Stomach smooth muscle (tissue), 2 donors: Measurements from ENCODE around the gene SIRT4.
A peak's percentile ranks its signal among the peaks of the same experiment; 100 is the strongest.
"Not testable (repeated sequence)": the region's sequence is repeated elsewhere in the genome, so short reads cannot be mapped to it uniquely, and the experiment has no call there.

Experiments used
- H3K27ac ChIP-seq: one replicate; pipeline ENCODE4 v1.7.0; 2013; ENCODE audit warnings: mild to moderate bottlenecking, low read length, inconsistent platforms
- H3K27me3 ChIP-seq, 2 donors: one replicate each; pipeline ENCODE4 v1.7.0; 2013; ENCODE audit warnings: low read length in 2 of 2; ENCODE audit not compliant: insufficient read depth in 2 of 2, control insufficient read depth in 1 of 2
- H3K36me3 ChIP-seq, 2 donors: one replicate each; pipeline ENCODE4 v1.7.0; 2013; ENCODE audit warnings: low read length in 2 of 2; ENCODE audit not compliant: control insufficient read depth in 2 of 2, insufficient read depth in 2 of 2
- H3K4me1 ChIP-seq: one replicate; pipeline ENCODE4 v1.7.0; 2013; ENCODE audit warnings: low read length; ENCODE audit not compliant: control insufficient read depth, insufficient read depth
- H3K4me3 ChIP-seq, 2 donors: one replicate each; pipeline ENCODE4 v1.7.0; 2013; ENCODE audit warnings: low read length in 2 of 2
- H3K9ac ChIP-seq, 2 donors: one replicate each; pipeline ENCODE4 v1.7.0; 2013; ENCODE audit warnings: low read length in 2 of 2, mild to moderate bottlenecking in 1 of 2
- H3K9me3 ChIP-seq, 2 donors: one replicate each; pipeline ENCODE4 v1.7.0; 2013; ENCODE audit warnings: low read length in 2 of 2; ENCODE audit not compliant: control insufficient read depth in 2 of 2
- donor health status: healthy.
- donor health status: Pancreatic carcinoma.

Gene SIRT4

DNA sequence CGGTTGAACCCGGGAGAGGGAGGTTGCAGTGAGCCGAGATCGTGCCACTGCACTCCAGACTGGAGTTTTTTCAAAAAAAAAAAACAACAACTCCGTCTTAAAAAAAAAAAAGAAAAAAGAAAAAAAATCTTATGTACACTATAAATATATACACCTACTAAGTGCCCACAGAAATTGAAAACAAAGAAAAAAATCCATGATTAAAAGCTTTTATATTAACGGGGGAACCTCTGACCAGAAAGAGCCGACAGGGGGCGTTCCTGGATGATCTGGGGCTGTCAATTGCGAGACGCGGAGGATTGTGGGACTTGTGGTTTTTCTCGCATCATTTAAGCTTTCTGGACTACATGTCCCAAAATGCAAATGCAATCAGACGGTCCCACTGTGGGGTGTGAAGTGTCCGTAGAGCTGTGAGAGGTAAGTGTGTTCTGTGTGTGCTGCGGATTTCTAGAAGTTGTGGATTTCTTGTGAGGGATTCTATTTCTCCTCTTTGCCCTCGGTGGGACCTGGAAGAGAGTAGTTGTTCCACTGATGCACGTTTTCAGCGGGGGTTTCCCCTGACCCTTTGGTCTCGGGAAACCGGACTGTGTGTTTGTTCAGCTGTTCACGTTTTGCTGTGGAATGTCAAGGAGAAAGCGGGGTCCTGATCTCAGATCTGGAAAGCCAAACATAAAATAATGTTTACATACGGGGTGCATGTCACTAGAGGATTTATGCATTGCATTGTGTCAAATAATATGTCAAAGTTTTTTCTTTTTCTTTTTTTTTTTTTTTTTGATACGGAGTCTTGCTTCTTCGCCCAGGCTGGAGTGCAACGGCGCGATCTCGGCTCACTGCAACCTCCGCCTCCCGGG, at the start of gene SIRT4:
TSS of gene SIRT4 (plus strand) at position 360 of the 854 bp plus-strand sequence. CDS start 1,241 bp downstream, outside the sequence.
- peak within 1 kb of the TSS; percentile 36 to 92 for H3K9ac ChIP-seq
- peaks cover 2% of the 10 kb centered on the region for H3K4me1 ChIP-seq
- peak within 1 kb of the TSS; percentile 76 for H3K27ac ChIP-seq
- no peaks in the 10 kb centered on the region for H3K9me3 ChIP-seq
- H3K36me3 ChIP-seq = no peaks in the 10 kb centered on the region
- H3K4me3 ChIP-seq = peak within 1 kb of the TSS; percentile 85 to 94
- no peaks in the 10 kb centered on the region for H3K27me3 ChIP-seq

DNA sequence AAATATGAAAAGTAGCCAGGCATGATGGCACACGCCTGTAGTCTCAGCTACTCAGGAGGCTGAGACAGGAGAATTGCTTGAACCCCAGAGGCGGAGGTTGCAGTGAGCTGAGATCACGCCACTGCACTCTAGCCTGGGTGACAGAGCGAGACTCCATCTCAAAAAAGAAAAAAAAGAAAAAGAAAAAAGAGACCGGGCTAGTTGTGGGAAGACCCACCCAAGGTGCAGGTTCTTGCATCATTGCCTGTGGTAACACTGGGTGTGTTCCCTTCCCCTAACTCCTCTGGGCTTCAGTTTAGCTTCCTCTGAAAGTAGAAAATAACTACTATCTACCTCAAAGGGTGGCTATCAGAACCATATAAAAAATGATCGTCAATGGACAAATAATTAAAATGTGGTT, 48.8 kb upstream of the SIRT4 start:
- not testable (repeated sequence) for H3K9ac ChIP-seq, H3K36me3 ChIP-seq, H3K9me3 ChIP-seq, H3K27me3 ChIP-seq, H3K4me3 ChIP-seq
- peaks cover 53% of the 10 kb centered on the region for H3K4me1 ChIP-seq
- H3K27ac ChIP-seq = peak overlapping the region; percentile 11

DNA sequence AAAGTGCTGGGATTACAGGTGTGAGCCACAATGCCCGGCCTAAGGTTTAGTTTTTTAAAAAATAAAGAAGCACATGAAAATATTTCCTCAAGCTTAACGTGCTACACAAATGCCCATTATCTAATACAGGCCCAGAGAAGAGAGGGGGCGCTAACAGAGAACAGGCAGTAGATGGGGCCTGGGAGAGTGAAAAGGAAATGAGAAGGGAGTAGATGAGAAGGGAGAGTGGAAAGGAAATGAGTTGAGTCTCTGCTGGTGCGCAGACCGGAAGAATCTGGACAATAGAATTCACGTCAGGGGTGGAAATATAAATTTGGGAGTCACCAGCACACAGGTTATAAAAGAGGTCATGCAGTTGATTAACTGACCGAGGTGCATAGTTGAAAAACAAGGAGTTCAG, 47.3 kb upstream of the SIRT4 start:
- Histone ChIP-seq H3K27me3 (no peaks in the 10 kb centered on the region), H3K9ac (no peak overlapping the region), H3K9me3 (no peaks in the 10 kb centered on the region), H3K36me3 (no peaks in the 10 kb centered on the region), H3K4me1 (peaks cover 47% of the 10 kb centered on the region), H3K27ac (peak overlapping the region; percentile 41), H3K4me3 (no peak overlapping the region)

GRCh38 chr12:120257041-120257821, 44.9 kb upstream of the SIRT4 start:
- Histone ChIP-seq H3K36me3 (peaks cover 0 to 2% of the 10 kb centered on the region in 2 donors), H3K9ac (peak overlapping the region; percentile 34 to 58)

DNA sequence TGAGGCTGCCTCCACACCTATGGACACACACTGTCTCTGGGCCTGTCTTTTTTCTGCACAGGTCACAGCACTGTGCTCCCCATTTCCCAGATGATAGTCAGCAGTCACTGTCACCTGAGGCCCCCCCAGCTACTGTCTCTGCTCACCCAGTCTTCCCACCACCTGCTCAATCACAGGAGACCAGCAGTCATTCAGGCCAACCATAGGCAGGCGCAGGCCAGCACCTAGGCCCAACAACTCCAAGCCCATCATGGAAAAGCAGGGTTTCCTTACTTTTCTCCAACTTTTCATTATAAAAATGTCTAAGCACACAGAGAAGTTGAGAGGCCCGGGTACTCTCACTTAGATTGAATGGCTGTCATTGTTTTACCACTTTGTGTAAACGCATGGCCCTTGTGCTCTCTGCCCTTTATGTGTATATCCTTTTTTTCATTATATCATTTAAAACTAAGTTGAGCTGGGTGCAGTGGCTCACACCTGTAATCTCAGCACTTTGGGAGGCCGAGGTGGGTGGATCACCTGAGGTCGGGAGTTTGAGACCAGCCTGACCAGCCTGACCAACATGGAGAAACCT, 43.7 kb upstream of the SIRT4 start:
- Histone ChIP-seq H3K4me1 (peaks cover 59% of the 10 kb centered on the region), H3K27ac (peak overlapping the region; percentile 58), H3K36me3 (peaks cover 0 to 2% of the 10 kb centered on the region in 2 donors), H3K27me3 (no peaks in the 10 kb centered on the region), H3K4me3 (no peak overlapping the region), H3K9ac (no peak overlapping the region), H3K9me3 (no peaks in the 10 kb centered on the region)

More at GRCh38 chr12:120257041-120257821, 44.9 kb upstream of the SIRT4 start:
- Histone ChIP-seq H3K27ac (peak overlapping the region; percentile 87), H3K4me1 (peaks cover 49% of the 10 kb centered on the region), H3K27me3 (no peaks in the 10 kb centered on the region), H3K9me3 (no peaks in the 10 kb centered on the region), H3K4me3 (peak overlapping the region; percentile 41 to 49)

DNA sequence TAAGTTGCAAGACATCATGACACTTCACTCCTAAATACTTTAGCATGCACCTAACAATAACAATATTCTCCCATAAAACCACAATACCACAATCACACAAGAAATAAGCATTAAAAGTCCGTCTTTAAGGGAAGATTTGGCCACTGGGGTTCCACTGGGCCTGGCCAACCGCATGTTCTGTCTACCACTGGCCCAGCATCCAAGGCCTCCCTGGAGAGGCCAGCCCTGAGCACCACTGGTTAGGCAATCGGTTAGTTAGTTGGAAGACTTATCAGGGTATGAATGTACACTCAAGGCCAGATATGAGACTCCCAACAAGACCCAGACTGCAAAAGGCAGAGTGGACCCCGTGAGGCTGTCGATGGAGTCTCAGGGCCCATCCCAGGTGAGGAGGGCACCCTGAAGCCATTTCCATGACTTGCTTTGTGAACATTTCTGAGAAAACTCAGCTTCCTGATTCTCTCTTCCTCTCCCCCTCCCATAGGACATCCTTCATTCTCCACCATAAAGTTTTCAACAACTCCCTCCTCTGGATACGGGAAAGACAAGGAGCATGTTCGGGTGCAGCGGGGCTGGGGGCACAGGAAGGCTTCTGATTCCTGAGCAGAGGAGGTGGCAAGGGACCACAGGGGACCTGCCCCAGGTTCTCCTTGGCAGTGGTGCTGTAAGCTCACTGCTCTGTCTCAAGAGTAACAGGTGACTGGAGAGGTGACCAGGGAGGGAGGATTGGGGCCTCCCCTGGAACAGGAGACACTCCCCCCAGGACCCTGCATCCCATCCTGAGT, 42.5 kb upstream of the SIRT4 start:
- Histone ChIP-seq H3K27ac (peak overlapping the region; percentile 37), H3K4me3 (peak overlapping the region in 1 of 2 donors; percentile 3), H3K36me3 (peaks cover 0 to 2% of the 10 kb centered on the region in 2 donors), H3K4me1 (peaks cover 70% of the 10 kb centered on the region), H3K9ac (no peak overlapping the region), H3K9me3 (no peaks in the 10 kb centered on the region), H3K27me3 (no peaks in the 10 kb centered on the region)

- no peaks in the 10 kb centered on the region for H3K27me3 ChIP-seq
- peaks cover 69% of the 10 kb centered on the region for H3K4me1 ChIP-seq
- peaks cover 0 to 2% of the 10 kb centered on the region in 2 donors for H3K36me3 ChIP-seq
- no peak overlapping the region for H3K4me3 ChIP-seq
- no peak overlapping the region for H3K9ac ChIP-seq
- peak overlapping the region; percentile 11 for H3K27ac ChIP-seq
- H3K9me3 ChIP-seq = no peaks in the 10 kb centered on the region
Observed at GRCh38 chr12:120260607-120261006, 41.5 kb upstream of the SIRT4 start.

GRCh38 chr12:120261951-120262851, 39.9 kb upstream of the SIRT4 start:
- Histone ChIP-seq H3K9me3 (no peaks in the 10 kb centered on the region), H3K27ac (peak overlapping the region; percentile 78), H3K9ac (peak overlapping the region; percentile 74 to 82), H3K36me3 (peaks cover 0 to 2% of the 10 kb centered on the region in 2 donors), H3K4me3 (peak overlapping the region; percentile 72 to 84), H3K4me1 (peaks cover 63% of the 10 kb centered on the region), H3K27me3 (no peaks in the 10 kb centered on the region)

GRCh38 chr12:120262852-120263747, 39.0 kb upstream of the SIRT4 start:
- peaks cover 54% of the 10 kb centered on the region for H3K4me1 ChIP-seq
- H3K4me3 ChIP-seq = peak overlapping the region; percentile 72 to 84
- H3K9ac ChIP-seq = peak overlapping the region; percentile 74 to 82
- H3K27me3 ChIP-seq = no peaks in the 10 kb centered on the region
- peaks cover 0 to 2% of the 10 kb centered on the region in 2 donors for H3K36me3 ChIP-seq
- no peaks in the 10 kb centered on the region for H3K9me3 ChIP-seq
- H3K27ac ChIP-seq = peak overlapping the region; percentile 78
